ENCODE data around the gene KLHL5.
"Not testable (repeated sequence)": the region's sequence is repeated elsewhere in the genome, so short reads cannot be mapped to it uniquely, and the experiment has no call there.

Gene KLHL5

DNA sequence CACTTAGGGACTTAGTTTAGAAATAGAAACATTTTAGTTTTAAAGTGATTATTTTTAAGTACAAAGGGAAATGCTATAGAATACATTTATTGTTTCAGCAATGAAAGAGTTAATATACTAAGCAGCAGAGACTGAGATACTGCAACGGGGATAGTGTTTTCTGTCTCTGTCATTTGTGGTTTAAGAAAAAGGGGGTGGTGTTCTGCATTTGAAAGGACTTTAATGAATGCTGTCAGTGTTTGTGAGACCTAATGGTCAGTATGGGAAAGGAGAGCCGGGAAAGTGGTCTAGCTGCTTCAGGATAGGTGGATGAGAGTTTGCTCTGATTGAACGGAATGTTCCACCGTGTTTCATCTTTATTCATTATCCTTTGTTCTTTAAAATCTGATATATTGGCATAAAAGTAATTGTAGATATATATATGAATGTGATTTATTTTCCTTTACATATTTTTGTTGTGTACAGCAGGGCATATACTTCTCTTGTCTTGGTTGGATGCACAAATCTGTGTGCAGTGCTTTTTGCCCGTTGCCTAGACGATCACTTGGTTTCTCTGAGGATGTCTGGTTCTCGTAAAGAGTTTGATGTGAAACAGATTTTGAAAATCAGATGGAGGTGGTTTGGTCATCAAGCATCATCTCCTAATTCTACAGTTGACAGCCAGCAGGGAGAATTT is at the start of gene KLHL5:
KLHL5 (plus strand) TSS at position 139 of the 676 bp plus-strand sequence; CDS start at position 560, 421 bp downstream.
- no peak for DNase-seq (ENCODE audit: low spot score)

DNA sequence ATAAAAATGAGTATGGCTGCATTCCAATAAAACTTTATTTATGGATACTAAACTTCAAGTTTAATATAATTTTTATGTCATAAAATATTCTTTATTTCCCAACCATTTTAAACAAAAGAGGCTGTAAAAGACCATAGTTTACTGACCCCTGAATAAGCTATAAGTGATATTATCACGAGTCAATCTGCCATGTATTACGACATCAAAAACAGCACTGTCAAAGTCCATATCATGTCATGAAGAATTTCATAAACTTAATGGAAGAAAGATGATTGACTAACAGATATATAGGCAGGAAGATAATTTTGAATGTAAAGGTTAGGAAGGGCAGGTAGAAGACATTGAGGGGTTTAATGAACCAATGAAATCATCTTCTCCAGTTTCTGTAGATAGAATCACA is 48.0 kb upstream of the KLHL5 start:
- DNase-seq (ENCODE audit: low spot score) = no peak

GRCh38 chr4:39020130-39020529 is 41.9 kb upstream of the KLHL5 start:
- no peak for DNase-seq (ENCODE audit: low spot score)

DNA sequence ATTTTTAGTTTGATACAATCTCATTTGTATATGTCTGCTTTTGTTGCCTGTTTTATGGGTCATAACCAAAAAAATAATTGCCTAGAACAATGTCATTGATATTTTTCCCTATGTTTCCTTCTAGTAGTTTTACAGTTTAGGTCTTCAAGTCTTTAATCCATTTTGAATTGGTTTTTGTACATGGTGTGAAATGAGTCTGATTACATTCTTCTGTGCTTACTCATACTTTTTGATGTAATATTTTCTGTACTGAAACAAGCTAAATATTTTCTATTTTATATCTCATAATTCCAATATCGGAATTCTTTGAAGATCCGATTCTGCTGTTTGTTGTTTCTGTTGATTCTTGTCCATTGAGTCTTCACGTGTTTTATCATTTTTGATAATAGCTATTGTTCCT is 40.4 kb upstream of the KLHL5 start:
- DNase-seq (ENCODE audit: low spot score) = no peak

GRCh38 chr4:39022241-39022640 is 39.8 kb upstream of the KLHL5 start:
- DNase-seq (ENCODE audit: low spot score) = no peak

- no peak for DNase-seq (ENCODE audit: low spot score)
Measured at GRCh38 chr4:39023059-39023458, 39.0 kb upstream of the KLHL5 start.

DNA sequence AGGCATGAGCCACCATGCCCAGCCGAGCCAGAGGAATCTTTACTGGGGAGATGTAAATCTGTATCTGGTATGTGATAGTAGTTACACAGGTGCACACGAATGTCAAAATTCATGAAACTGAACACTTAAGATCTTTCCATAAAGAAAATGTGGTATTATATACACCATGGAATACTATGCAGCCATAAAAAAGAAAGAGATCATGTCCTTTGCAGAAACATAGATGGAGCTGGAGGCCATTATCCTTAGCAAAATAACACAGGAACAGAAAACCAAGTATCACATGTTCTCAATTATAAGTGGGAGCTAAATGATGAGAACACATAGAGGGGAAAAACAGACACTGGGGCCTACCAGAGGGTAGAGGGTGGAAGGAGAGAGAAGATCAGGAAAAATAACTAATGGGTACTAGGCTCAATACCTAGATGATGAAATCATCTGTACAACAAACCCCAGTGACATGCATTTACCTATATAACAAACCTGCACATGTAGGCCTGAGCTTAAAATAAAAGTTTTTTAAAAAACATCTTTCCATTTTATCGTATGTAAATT is 37.6 kb upstream of the KLHL5 start:
- DNase-seq (ENCODE audit: low spot score) = no peak

GRCh38 chr4:39025552-39026085 is 36.4 kb upstream of the KLHL5 start:
- DNase-seq (ENCODE audit: low spot score) = no peak

DNA sequence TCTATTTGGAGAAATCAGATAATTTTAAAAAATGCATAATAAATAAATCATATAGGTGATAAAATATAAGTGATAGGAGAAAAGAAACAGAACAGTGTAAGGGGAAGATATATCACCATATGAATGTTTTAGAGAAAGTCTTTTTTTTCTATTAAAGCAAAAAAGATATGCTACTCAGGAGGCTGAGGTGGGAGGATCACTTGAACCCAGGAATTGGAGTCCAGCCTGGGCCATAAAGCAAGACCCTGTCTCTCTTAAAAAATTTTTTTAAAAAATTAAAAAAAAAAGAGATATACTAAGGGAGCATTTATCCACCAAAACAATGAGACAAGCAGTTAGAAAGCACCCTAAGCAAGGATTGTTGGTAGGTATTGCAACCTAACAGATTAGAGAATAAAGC is 35.9 kb upstream of the KLHL5 start:
- DNase-seq (ENCODE audit: low spot score) = no peak

GRCh38 chr4:39029752-39030694 is 32.0 kb upstream of the KLHL5 start:
- DNase-seq (ENCODE audit: low spot score) = no peak

GRCh38 chr4:39030725-39031124 is 31.3 kb upstream of the KLHL5 start:
- no peak for DNase-seq (ENCODE audit: low spot score)

DNA sequence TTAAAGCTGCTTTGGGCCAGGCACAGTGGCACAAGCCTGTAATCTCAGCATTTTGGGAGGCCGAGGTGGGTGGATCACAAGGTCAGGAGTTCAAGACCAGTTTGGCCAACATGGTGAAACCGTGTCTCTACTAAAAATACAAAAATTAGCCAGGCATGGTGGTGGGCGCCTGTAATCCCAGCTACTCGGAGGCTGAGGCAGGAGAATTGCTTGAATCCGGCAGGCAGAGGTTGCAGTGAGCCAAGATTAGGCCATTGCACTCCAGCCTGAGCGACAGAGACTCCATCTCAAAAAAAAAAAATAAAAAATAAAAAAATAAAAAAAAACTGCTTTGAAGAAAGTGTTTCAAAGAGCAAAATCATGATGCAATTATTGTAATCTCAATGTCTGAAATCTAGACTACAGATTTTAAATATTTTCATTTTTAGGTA is 30.4 kb upstream of the KLHL5 start:
- not testable (repeated sequence) for DNase-seq (ENCODE audit: low spot score)

GRCh38 chr4:39032218-39033085 is 29.6 kb upstream of the KLHL5 start, which contains the start of gene TMEM156:
Gene TMEM156, minus strand, starts transcription at chr4:39032409. Its CDS starts 96 bp downstream, at chr4:39032313.
- no peak for DNase-seq (ENCODE audit: low spot score)

- no peak for DNase-seq (ENCODE audit: low spot score)
Measured at GRCh38 chr4:39036172-39036571, 25.9 kb upstream of the KLHL5 start.

DNA sequence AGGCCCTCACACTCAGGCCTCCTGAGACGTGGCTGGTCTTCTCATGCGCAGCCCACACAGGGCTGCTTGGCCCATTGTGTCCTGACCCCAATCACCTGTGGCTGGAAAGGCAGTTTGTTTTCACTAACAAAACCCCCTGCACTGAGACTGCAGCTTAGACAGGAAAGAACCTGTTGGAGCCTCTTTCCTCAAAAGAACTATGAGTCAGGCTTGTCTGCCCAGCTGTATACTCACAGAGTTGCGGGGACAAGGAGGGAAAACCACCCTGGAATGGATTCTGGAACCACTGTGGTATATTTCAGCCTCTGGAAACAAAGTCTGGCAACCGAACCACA is 24.6 kb upstream of the KLHL5 start:
- no peak for DNase-seq (ENCODE audit: low spot score)

DNA sequence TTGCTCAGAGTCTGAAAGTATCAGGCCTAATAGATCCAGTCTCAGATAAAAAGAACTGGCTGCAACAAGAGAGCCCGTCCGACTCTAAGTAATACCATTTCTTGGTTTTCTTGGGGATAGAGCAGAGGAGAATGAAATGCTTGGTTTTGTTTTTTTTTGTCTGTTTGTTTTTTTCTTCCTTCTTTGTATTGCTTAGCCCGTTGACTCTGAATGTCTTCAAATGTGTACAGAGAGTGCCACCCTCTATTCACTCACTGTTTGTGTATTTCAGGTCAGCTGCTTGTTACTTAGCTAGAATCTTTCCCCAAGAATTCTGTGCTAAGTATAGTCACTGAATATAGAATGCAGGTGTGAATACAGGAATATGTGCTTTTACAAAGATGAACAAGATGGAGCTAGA is 24.1 kb upstream of the KLHL5 start:
- DNase-seq (ENCODE audit: low spot score) = no peak

- DNase-seq (ENCODE audit: low spot score) = no peak
Measured at GRCh38 chr4:39039108-39039507, 22.9 kb upstream of the KLHL5 start.

DNA sequence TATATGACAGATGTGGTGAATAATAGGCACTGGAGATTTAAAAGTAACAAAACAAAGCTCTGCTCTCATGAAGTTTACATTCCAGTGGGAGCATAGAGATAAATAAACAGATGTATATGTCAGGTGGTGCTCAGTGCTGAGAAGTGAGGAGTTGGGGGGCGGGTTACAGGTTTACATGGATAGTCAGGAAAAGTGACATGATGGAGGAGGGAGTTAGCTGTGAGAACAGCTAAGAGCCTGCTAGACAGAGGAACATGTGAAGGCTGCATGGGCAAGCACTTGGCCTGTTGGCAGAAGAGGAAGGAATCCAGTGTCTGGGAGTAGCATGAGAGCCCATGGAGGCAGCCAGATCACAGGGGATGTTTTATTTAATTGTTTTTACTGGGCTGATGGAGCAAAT is 19.7 kb upstream of the KLHL5 start:
- no peak for DNase-seq (ENCODE audit: low spot score)

- DNase-seq (ENCODE audit: low spot score) = peak; percentile 44
Measured at GRCh38 chr4:39043058-39043860, 18.8 kb upstream of the KLHL5 start.

GRCh38 chr4:39043861-39044363 is 18.1 kb upstream of the KLHL5 start:
- no peak for DNase-seq (ENCODE audit: low spot score)

All from LoVo (cell line).